OCI-LY3 (cell line): ENCODE data around the gene CAT.

Experiments used
- EZH2phosphoT487 ChIP-seq: fragments of 200-600 bp; shearing (Covaris generic); IDR thresholded peaks from 2 replicates; pipeline ENCODE4 v1.6.1; 2018; ENCODE audit warnings: antibody characterized with exemption, mixed run types, low read depth
- TF ChIP-seq, protein P1 (sequence below): fragments of 200-600, 300-600 bp; sonication (generic); IDR thresholded peaks from 2 replicates; pipeline ENCODE4 v1.5.1; 2014; ENCODE audit warnings: antibody characterized with exemption, low read length, low read depth

DNA sequence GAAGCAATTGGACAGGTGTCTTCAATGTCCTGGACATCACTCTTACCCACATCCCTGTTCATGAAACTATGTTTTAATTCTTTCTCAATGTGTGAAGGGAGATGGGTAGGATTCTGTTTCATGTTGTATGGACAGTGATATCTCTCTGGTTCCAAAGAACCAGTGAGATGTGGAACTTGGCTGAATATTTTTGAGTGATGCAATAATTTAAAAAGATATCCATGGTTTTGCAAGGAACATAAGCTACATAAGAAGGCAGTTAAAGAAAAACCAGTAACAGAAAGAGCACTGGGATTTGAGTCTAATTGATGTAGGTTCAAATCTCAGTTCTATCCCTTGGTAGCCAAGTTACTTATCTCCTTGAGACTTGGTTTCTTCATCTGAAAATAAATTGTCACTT, 82.5 kb downstream of the CAT start:
- TF ChIP-seq, protein P1, sequence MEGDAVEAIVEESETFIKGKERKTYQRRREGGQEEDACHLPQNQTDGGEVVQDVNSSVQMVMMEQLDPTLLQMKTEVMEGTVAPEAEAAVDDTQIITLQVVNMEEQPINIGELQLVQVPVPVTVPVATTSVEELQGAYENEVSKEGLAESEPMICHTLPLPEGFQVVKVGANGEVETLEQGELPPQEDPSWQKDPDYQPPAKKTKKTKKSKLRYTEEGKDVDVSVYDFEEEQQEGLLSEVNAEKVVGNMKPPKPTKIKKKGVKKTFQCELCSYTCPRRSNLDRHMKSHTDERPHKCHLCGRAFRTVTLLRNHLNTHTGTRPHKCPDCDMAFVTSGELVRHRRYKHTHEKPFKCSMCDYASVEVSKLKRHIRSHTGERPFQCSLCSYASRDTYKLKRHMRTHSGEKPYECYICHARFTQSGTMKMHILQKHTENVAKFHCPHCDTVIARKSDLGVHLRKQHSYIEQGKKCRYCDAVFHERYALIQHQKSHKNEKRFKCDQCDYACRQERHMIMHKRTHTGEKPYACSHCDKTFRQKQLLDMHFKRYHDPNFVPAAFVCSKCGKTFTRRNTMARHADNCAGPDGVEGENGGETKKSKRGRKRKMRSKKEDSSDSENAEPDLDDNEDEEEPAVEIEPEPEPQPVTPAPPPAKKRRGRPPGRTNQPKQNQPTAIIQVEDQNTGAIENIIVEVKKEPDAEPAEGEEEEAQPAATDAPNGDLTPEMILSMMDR, result no peak
- no peak for TF ChIP-seq EZH2phosphoT487
